M059J (cell line): ENCODE data around the gene DNAAF5. TPM values are rescaled to one million over a fixed set of nuclear protein-coding genes. Genes with fewer than 3 reads are reported as not detected.
"Not testable (repeated sequence)": the region's sequence is repeated elsewhere in the genome, so short reads cannot be mapped to it uniquely, and the experiment has no call there.

ENCODE experiments used
- DNase-seq: peaks from one replicate; pipeline ENCODE4 v3.0.0-alpha.2; 2012; ENCODE audit warnings: low read depth
- total RNA-seq: library from RNA; depleted of rRNA; stranded (reverse); fragments of >200 nt; shearing (Covaris generic); gene quantifications from 2 replicates; pipeline ENCODE4 v1.2.3, GENCODE V29; 2014

DNAAF5 gene
- total RNA-seq, 1 experiment from 2014 or later, result 35.4 TPM

DNA sequence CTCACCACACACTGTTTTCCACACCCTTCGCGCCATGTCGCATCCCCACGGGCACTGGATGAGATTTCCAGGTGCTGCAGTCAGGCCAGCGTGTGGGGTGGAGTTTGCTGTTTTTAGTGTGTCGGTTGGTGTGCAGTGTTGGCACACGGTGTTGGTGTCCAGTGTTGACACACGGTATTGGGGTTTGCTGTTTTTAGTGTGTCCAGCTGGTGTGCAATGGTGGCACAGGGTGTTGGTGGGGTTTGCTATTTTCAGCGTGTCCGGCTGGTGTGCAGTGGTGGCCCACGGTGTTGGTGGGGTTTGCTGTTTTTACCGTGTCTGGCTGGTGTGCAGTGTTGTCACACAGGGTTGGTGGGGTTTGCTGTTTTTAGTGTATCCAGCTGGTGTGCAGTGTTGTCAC, 20.7 kb downstream of the DNAAF5 start:
- no peak for DNase-seq

DNA sequence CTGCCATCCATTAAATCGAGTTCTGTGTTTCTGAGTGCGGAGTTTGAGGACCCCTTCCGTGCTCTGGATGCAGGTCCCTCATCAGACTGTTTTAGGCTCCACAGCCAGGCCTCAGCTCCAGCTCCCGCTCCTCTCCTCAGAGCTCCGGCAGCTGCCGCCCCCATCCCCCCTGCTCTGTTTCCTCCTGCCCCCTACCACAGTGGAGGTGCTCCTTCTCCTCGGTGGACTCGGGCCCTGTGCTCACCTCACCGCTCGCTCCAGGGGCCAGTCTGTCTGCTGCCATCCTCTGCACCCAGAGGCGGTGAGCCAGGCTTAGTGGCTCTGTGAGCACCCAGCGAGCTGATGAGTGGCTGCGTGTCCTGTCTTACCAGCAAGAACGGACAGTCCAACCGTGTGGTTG, 21.9 kb downstream of the DNAAF5 start:
- DNase-seq, result no peak

DNA sequence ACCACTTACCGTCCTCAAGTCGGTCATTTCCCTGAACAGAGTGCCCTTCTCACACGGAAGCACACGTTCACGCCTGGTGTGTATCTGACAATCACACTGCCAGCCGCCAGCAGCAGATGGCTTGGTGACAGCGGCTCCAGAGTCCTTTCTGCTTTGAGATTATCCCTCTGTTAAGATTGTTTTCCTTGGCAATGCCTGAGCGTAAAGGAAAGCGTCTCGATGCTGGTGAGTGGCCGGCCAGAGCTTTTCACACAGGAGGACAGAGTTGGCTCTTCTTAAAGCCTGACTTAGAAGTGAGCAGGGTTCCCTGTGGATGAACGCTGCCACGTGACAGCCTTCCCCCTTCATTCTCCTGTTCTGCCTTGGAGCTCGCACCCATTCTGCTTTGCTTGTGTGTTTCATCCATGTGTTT, 22.6 kb downstream of the DNAAF5 start:
- no peak for DNase-seq

DNA sequence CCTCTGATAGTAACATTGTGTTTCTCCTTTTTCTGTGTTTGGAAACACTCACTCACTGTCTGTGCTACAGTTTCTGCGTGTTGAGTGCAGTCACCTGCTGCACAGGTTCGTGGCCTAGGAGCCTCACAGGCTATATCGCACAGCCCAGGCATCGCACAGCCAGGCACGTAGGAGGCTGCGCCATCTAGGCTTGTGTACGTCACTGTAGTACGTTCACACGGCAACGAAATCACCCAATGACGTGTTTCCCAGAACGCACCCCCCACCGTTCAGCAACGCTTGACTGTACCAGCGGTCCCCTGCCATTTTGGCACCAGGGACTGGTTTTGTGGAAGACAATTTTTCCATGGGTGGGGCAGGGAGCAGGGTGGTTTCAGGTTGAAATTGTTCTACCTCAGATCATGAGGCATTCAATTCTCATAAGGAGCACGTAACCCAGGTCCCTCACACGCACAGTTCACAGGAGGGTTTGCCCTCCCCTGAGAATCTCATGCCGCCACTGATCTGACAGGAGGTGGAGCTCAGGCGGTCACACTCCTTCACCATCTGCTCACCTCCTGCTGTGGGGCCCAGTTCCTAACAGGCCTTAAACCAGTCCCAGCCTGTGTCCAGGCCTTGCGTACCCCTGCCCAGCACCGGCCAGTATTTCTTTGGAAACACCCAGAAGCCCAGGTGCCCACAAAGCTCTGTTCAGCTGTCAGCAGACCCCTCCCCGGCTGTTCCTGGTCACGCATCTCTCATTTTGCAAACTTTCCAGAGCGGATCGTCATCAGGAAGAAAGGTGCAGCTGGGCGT, 23.8 kb downstream of the DNAAF5 start:
- DNase-seq, result no peak

DNA sequence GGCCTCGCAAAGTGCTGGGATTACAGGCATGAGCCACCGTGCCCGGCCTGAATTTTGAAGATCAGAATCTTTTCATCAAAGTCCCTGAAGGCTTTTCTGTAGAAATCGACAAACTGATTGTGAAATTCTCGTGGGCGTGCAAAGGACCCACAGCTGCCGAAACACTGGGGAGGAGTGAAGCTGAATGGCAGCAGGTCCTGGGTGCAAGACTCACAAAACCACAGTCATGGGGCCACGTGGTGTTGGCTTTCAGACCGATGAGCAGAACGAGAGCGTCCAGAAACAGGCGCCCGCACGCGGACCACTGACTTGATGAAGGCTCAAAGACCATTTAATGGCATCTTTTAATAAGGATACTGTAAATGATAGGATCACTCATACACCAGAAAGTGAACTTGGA, 25.3 kb downstream of the DNAAF5 start:
- no peak for DNase-seq

DNA sequence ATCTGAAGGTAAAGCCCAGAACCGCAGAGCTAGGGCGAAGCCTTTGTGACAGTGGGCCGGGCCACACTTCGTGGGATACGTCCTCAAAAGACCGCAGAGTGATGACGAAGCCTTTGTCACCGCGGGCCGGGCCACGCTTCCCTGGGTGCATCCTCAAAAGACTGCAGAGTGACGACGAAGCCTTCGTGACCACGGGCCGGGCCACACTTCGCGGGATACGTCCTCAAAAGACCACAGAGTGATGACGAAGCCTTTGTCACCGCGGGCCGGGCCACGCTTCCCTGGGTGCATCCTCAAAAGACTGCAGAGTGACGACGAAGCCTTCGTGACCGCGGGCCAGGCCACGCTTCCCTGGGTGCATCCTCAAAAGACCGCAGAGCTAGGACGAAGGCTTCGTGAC, 25.8 kb downstream of the DNAAF5 start:
- not testable (repeated sequence) for DNase-seq

DNA sequence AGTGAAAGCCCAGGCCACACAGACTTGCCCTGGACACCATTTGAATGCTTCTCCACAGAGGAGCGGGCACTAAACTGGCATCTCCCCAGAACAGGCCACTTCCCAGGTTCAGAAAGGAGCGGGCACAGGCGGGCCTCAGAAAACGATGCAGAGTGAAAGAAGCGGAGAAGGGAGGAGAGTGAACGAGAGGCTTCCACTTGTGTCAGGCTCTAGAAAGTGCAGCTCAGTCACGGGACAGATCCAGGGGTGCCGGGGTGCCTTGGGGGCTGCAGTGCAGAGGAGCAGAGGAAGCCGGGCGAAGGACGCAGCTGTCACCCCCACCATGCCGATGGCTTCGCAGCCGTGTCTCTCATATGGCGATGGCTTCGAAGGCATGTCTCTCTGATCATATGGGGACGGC, 26.7 kb downstream of the DNAAF5 start:
- DNase-seq, result no peak

DNA sequence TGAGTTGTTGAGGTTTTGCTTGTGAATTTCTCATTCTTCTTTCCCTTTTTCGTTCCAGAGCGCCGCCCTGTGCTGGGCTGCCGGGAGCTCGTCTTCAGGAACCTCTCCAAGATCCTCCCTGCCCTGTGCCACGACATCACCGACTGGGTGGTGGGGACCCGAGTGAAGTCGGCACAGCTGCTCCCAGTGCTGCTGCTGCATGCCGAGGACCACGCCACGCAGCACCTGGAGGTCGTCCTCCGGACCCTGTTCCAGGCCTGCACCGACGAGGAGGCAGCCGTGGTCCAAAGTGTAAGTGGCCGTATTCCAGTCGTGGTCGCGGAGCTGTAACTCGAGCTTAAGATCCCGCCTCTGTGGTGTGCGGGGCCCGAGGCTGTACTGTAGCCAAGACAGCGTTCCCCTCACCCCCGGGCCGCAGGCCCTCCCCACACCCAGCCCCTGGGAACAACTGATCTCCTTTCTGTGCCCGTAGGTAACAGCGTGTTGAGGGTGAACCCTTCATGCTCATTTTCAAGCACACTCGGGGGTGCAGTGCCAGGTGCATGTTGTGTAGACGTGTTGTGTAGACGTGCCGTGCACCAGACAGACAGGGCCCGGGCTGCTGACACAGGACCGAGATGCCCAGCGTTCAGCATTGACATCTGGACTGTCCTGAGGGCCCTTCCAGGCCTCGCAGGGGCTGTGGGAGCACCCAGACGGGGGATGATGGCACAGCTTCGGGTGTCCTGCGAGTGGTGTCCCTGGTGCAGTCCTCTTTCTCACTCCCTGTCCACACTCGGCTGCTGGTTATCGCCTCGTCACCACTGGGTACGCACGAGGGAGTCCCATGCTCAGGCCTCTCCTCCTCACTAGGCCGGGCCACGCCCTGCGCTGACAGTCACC, 28.3 kb downstream of the DNAAF5 start:
- DNase-seq, result no peak

DNA sequence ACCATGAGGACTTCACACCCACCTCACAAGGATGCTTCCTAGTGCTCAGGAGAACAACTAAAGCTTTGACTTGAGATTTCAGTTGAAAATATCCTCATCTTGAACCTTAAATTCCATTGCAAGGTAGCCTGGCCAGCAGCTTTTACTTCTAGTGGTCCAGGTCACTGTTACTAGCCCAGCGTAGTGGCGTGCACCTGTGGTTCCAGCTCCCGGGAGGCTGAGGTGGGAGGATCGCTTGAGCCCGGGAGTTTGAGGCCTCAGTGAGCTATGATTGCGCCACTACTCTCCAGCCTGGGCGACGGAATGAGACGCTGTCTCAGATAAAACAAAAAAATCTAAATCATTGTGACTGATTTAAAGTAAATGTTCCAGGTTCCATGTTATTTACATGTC, 28.9 kb downstream of the DNAAF5 start:
- DNase-seq, result no peak

DNA sequence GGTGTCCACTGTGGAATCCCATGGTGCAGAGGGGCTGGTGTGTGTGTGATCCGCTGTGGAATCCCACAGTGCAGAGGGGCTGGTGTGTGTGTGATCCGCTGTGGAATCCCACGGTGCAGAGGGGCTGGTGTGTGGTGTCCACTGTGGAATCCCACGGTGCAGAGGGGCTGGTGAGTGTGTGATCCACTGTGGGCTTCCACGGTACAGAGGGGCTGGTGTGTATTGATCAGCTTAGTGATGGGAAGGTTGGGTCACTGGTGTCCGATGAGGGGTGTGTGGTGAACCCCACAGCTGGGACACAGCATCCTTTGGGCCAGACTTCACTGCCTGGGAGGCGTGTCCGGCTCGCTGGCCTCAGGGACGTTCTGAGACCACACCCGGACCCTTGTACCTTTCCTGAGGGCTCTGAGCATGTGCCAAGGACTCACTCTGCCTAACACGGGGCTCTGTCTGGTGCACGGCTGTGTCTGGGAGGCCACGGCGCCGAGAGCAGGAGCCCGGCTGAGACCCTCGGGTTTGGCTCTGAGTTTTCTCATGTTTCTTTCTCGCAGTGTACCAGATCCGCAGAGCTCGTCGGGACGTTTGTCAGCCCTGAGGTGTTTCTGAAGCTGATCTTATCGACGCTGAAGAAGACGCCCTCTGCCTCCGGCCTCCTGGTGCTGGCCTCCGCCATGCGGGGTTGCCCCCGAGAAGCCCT, 29.9 kb downstream of the DNAAF5 start:
- no peak for DNase-seq

DNA sequence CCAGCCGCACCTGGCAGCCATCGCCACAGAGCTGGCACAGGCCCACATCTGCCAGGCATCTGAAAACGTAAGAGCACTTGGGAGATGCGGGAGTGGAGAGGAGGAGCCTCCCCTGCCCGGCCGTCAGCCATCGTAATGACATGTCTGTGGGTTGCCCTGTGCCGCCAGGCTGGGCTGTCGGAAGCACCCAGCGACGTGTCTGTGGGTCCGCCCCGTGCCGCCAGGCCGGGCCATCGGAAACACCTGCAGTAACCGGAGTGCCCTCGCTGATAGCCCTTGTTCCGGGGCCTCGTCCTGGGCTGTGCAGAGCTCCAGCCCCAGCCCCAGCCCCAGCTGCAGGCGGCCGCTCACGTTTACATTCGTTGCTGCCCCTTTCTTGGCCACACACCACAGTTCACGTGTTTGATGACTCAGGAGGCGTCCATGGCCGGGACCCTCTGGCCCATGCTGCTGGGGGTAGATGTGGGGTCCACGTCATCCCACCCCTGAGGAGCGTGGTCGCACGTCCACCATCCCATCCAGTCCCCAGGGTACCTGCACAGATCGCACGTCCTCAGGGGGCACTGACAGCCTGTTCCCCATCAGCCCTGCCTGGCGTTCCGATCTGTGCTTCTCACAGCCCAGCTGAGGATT, 30.5 kb downstream of the DNAAF5 start:
- DNase-seq, result no peak

DNA sequence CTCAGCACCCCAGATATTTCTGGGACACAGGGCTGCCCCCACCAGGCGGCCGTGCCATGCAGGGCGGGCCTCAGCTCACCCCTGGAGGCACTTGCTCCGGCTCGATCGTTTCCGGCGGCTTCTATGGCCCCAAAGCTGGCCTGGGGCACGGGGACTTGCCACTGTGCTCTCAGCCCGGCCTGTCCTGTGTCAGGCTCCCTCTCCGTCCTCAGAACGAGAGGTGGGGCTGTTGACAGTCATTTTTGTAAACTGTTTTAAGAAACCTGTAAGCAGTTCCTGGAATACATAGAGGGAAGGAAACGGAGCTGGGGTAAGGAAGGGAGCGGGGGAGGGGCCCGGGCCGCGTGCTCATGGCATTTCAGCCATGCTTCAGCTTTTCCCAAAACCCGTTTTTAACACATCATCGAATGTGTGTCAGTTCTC, 31.3 kb downstream of the DNAAF5 start:
- DNase-seq, result no peak

DNA sequence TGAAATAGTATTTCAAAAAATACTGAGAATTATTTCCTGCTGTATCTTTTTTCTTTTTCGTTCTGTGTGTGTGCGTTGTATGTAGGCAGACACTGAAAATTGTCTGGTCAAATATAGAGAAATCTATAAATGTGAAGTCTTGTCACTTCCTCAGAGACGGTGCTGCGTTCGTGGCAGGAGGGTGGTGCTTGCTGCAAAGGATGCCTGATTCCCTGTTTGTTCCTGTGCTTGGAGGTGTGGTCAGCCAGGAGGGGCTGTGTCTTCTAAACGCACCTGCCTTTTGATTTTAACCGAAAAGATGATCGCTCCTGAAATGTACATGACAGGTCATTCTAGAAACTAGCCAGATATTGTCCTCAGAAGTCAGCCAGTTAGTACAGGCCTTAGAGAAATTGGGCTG, 33.1 kb downstream of the DNAAF5 start:
- no peak for DNase-seq

DNA sequence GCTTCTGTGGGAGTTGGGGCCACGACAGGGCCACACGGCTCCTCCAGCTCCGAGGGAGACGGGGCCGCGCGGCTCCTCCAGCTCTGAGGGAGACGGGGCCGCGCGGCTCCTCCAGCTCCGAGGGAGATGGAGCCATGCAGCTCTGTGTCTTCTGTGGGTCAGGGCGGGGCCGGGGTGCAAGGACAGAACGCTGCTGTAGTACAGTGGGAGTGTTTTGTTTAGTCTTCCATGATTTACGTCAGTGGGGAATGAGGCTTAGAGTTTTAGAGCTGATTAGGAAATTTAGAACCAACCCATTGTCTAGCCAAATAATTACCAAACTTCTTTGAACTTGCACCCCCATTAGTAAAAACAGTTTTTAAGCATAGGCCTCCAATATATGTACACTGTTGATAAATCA, 33.5 kb downstream of the DNAAF5 start:
- no peak for DNase-seq

DNA sequence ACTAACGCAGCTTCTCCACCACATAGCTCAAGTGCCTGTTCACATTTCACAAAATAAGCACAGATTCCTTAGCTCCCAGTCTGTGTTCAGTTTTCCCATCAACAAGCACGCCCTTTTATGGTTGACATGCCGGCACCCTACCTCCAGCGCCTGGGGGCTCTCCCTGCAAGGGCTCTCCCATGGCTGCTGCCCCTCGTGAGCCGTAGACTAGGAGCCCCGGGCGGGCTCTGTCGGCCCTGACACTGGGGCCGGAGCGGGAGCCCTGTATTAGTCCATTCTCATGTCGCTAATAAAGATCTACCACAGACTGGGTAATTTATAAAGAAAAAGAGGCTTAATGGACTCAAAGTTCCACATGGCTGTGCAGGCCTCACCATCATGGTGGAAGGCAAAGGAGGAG, 34.6 kb downstream of the DNAAF5 start:
- no peak for DNase-seq

DNA sequence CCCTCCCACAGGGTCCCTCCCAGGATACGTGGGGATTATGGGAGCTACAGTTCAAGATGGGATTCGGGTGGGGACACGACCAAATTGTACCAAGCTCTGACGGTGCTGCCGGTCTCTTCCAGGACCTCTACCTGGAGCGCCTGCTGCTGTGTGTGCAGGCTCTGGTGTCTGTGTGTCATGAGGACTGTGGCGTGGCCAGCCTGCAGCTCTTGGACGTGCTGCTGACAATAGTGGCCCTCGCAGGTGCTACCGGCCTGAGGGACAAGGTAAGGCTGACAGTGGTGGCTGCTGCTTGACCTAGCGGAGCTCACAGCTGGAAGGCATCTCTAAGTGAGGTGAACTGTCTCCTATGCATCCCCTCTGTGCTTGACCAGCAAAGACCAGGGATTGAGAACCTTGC, 35.1 kb downstream of the DNAAF5 start:
- DNase-seq, result no peak

DNA sequence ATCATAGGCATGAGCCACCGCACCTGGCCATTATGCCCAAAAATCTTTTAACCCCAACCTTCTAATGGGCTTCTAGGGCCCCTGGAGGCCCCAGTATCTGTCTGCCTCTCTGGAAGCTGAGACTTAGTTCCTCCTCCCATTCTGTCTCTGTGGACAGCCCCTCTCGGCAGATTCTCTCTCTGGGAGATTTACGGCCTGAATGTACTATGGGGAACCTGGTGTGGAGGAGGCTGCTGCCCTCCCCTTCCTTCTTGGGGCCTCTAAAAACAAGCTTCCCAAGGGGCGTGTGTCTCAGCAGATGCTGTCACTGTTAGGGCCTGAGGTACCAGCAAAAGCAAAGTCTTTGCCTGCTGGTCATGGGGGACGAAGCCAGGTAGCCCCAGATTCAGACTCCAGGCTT, 36.4 kb downstream of the DNAAF5 start:
- DNase-seq, result no peak

DNA sequence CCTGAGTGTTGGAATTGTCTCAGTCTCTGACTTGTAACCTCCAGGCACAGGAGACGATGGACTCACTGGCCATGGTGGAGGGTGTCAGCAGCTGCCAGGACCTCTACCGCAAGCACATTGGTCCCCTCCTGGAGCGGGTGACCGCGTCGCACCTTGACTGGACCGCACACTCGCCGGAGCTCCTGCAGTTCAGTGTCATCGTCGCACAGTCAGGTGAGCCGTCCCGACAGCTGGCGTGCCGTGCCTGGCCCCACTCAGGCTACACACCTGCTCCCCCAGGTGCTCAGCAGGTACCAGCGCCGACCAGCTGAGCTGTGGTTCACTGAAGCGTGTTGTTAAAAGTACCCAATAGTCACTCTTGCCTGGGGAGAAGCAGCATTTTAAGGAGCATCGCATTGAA, 37.3 kb downstream of the DNAAF5 start:
- DNase-seq, result no peak

DNA sequence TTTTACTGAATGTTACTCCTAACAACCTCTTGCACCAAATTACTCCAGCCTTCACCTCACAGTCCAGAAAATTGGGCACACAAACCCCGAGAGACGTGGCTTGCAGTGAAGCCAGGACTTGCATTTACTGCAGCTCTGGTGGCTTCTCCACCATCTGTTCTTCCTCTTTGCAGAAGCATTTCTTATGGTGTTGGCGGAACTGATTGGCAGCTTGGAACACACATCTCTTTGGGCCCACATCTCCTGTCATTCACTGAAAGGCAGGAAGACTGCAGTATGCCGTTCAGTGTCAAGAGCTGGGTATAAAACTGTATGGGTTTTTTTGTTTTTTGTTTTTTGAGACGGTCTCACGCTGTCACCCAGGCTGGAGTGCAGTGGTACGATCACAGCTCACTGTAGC, 38.9 kb downstream of the DNAAF5 start:
- no peak for DNase-seq

DNA sequence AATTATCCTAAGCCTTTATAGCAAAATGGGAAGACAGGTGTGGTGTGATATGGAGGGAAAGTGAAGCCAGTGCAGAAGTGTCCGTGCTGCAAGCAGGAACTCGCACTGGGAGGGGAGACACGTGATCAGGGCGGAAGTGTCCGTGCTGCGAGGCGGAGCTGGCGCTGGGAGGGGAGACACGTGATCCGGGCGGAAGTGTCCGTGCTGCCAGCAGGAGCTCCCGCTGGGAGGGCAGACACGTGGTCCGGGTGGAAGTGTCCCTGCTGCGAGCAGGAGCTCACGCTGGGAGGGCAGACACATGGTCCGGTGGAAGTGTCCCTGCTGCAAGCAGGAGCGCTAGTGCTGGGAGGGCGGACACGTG, 41.1 kb downstream of the DNAAF5 start:
- no peak for DNase-seq

DNA sequence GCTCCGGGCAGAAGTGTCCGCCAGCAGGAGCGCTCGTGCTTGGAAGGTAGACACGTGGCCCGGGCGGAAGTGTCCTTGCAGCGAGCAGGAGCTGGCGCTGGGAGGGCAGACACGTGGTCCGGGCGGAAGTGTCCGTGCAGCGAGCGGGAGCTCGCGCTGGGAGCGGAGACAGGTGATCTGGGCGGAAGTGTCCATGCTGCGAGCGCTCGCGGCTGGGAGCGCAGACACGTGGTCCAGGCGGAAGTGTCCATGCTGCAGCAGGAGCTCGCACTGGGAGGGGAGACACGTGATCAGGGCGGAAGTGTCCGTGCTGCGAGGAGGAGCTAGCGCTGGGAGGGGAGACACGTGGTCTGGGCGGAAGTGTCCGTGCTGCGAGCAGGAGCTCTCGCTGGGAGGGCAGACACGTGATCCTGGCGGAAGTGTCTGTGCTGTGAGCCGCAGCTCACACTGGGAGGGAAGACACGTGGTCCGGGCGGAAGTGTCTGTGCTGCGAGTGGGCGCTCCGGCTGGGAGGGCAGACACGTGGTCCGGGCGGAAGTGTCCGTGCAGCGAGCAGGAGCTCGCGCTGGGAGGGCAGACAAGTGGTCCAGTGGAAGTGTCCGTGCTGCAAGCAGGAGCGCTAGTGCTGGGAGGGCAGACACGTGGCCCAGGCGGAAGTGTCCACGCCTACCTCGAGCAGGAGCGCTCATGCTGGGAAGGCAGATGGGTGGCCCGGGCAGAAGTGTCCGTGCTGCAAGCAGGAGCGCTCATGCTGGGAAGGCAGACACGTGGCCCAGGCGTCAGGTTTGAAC, 41.6 kb downstream of the DNAAF5 start:
- no peak for DNase-seq
